Measurements from ENCODE around the gene G6PD.

GRCh38 chrX:154513716-154514115, 32.9 kb downstream of the G6PD start:
- TF ChIP-seq CTCF (IDR thresholded peaks at IDR 0.05) (no peak), RCOR1 (IDR thresholded peaks at IDR 0.05; ENCODE audit: low read depth, low read length) (no peak), HDAC2 (IDR thresholded peaks at IDR 0.05) (no peak), CHD2 (IDR thresholded peaks at IDR 0.05; ENCODE audit: low read length, partially characterized antibody) (no peak), FOSL2 (IDR thresholded peaks at IDR 0.05) (no peak), FOSL2 (CRISPR knock-in tag; IDR thresholded peaks at IDR 0.05) (no peak), FOXS1 (CRISPR knock-in tag; IDR thresholded peaks at IDR 0.05) (no peak), EP300 (IDR thresholded peaks at IDR 0.05) (no peak), TP53 (CRISPR knock-in tag; IDR thresholded peaks at IDR 0.05) (no peak), NFE2L2 (conservative IDR thresholded peaks at IDR 0.05; ENCODE audit: low read length) (no peak), JUN (IDR thresholded peaks at IDR 0.05) (no peak)

Data from A549 (cell line).